ENCODE results near the gene SPIN3.
"Not testable (repeated sequence)": the region's sequence is repeated elsewhere in the genome, so short reads cannot be mapped to it uniquely, and the experiment has no call there.

Gene SPIN3

GRCh38 chrX:56995271-56995994, at the start of gene SPIN3:
TSS of gene SPIN3 (minus strand) at chrX:56995541. CDS start at chrX:56994947, 594 bp downstream.
- no peak for FAIRE-seq
- no peak for DNase-seq (ENCODE audit: insufficient read length, low spot score)

GRCh38 chrX:57044245-57044644, 48.9 kb upstream of the SPIN3 start:
- TF ChIP-seq POLR2A (IDR thresholded peaks at IDR 0.05; ENCODE audit: low read depth, low read length), result no peak
- no peak for FAIRE-seq
- no peak for DNase-seq (ENCODE audit: insufficient read length, low spot score)

More at GRCh38 chrX:56995271-56995994, at the start of gene SPIN3:
- peak; percentile 78 for TF ChIP-seq POLR2A (IDR thresholded peaks at IDR 0.05; ENCODE audit: low read depth, low read length)

- not testable (repeated sequence) for FAIRE-seq
Measured at GRCh38 chrX:57037265-57037664, 41.9 kb upstream of the SPIN3 start.

GRCh38 chrX:56994375-56995270, 718 bp downstream of the SPIN3 start:
- no peak for FAIRE-seq
- DNase-seq (ENCODE audit: insufficient read length, low spot score), result no peak
- TF ChIP-seq POLR2A (IDR thresholded peaks at IDR 0.05; ENCODE audit: low read depth, low read length), result no peak

More at GRCh38 chrX:57037265-57037664, 41.9 kb upstream of the SPIN3 start:
- not testable (repeated sequence) for DNase-seq (ENCODE audit: insufficient read length, low spot score)

- FAIRE-seq (no peak), DNase-seq (ENCODE audit: insufficient read length, low spot score) (no peak)
- no peak for TF ChIP-seq POLR2A (IDR thresholded peaks at IDR 0.05; ENCODE audit: low read depth, low read length)
Measured at GRCh38 chrX:56987741-56988140, 7.6 kb downstream of the SPIN3 start.

GRCh38 chrX:56986138-56986537, 9.2 kb downstream of the SPIN3 start:
- DNase-seq (ENCODE audit: insufficient read length, low spot score) (no peak), FAIRE-seq (no peak)
- TF ChIP-seq POLR2A (IDR thresholded peaks at IDR 0.05; ENCODE audit: low read depth, low read length), result no peak

- FAIRE-seq (no peak), DNase-seq (ENCODE audit: insufficient read length, low spot score) (no peak)
- no peak for TF ChIP-seq POLR2A (IDR thresholded peaks at IDR 0.05; ENCODE audit: low read depth, low read length)
Measured at GRCh38 chrX:56978172-56978571, 17.2 kb downstream of the SPIN3 start.

GRCh38 chrX:56975611-56976010, 19.7 kb downstream of the SPIN3 start:
- TF ChIP-seq POLR2A (IDR thresholded peaks at IDR 0.05; ENCODE audit: low read depth, low read length), result no peak
- no peak for DNase-seq (ENCODE audit: insufficient read length, low spot score)
- FAIRE-seq, result no peak

- TF ChIP-seq POLR2A (IDR thresholded peaks at IDR 0.05; ENCODE audit: low read depth, low read length), result no peak
- FAIRE-seq (no peak), DNase-seq (ENCODE audit: insufficient read length, low spot score) (no peak)
Measured at GRCh38 chrX:56974408-56974807, 20.9 kb downstream of the SPIN3 start.

- no peak for TF ChIP-seq POLR2A (IDR thresholded peaks at IDR 0.05; ENCODE audit: low read depth, low read length)
- no peak for DNase-seq (ENCODE audit: insufficient read length, low spot score)
- no peak for FAIRE-seq
Measured at GRCh38 chrX:56969559-56969958, 25.8 kb downstream of the SPIN3 start.

- TF ChIP-seq POLR2A (IDR thresholded peaks at IDR 0.05; ENCODE audit: low read depth, low read length), result no peak
- FAIRE-seq (no peak), DNase-seq (ENCODE audit: insufficient read length, low spot score) (no peak)
Measured at GRCh38 chrX:56968980-56969379, 26.4 kb downstream of the SPIN3 start.

GRCh38 chrX:56963377-56963776, 32.0 kb downstream of the SPIN3 start:
- DNase-seq (ENCODE audit: insufficient read length, low spot score), result no peak
- FAIRE-seq, result no peak
- no peak for TF ChIP-seq POLR2A (IDR thresholded peaks at IDR 0.05; ENCODE audit: low read depth, low read length)

GRCh38 chrX:56947699-56948098, 47.6 kb downstream of the SPIN3 start:
- TF ChIP-seq POLR2A (IDR thresholded peaks at IDR 0.05; ENCODE audit: low read depth, low read length), result no peak
- DNase-seq (ENCODE audit: insufficient read length, low spot score) (no peak), FAIRE-seq (no peak)

GRCh38 chrX:56946201-56946600, 49.1 kb downstream of the SPIN3 start:
- not testable (repeated sequence) for FAIRE-seq; DNase-seq (ENCODE audit: insufficient read length, low spot score)

GRCh38 chrX:56945226-56945625, 50.1 kb downstream of the SPIN3 start:
- not testable (repeated sequence) for FAIRE-seq

More at GRCh38 chrX:56945226-56945625, 50.1 kb downstream of the SPIN3 start:
- DNase-seq (ENCODE audit: insufficient read length, low spot score), result not testable (repeated sequence)
